ENCODE data around the gene DHTKD1. TPM values are rescaled to one million over a fixed set of nuclear protein-coding genes. Genes with fewer than 3 reads are reported as not detected.
"Not testable (repeated sequence)": the region's sequence is repeated elsewhere in the genome, so short reads cannot be mapped to it uniquely, and the experiment has no call there.

The DHTKD1 gene
- total RNA-seq, 1 donor from 2014 or later = 18.4 TPM

DNA sequence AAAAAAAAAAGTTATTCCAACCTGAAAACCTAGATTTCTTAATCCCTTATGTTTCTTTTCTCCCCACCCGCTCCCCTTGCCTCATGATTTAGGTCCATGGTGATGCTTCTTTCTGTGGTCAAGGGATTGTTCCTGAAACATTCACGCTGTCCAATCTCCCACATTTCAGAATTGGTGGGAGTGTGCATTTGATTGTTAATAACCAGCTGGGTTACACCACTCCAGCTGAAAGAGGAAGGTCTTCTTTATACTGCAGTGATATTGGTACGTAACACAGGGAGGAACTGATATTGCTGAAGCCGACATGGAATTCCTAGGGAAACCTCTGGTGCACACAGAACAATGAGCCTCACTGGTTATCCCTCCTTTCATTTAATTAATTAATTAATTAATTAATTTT, 22.7 kb downstream of the DHTKD1 start:
- TF ChIP-seq, protein P1, sequence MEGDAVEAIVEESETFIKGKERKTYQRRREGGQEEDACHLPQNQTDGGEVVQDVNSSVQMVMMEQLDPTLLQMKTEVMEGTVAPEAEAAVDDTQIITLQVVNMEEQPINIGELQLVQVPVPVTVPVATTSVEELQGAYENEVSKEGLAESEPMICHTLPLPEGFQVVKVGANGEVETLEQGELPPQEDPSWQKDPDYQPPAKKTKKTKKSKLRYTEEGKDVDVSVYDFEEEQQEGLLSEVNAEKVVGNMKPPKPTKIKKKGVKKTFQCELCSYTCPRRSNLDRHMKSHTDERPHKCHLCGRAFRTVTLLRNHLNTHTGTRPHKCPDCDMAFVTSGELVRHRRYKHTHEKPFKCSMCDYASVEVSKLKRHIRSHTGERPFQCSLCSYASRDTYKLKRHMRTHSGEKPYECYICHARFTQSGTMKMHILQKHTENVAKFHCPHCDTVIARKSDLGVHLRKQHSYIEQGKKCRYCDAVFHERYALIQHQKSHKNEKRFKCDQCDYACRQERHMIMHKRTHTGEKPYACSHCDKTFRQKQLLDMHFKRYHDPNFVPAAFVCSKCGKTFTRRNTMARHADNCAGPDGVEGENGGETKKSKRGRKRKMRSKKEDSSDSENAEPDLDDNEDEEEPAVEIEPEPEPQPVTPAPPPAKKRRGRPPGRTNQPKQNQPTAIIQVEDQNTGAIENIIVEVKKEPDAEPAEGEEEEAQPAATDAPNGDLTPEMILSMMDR (IDR thresholded peaks at IDR 0.05; ENCODE audit: insufficient read depth, low read length, severe bottlenecking) = no peak
- FAIRE-seq = no peak

GRCh38 chr10:12097361-12097760, 28.6 kb downstream of the DHTKD1 start:
- not testable (repeated sequence) for DNase-seq (ENCODE audit: low read depth); H3K36me3 ChIP-seq (ENCODE audit: control insufficient read depth, insufficient read depth, low read length); FAIRE-seq; H3K27me3 ChIP-seq (ENCODE audit: control insufficient read depth, insufficient read depth, low read length); H3K4me3 ChIP-seq (ENCODE audit: low read depth, low read length)

More for the DNA sequence above, 22.7 kb downstream of the DHTKD1 start:
- Histone ChIP-seq H3K27me3 (ENCODE audit: control insufficient read depth, insufficient read depth, low read length) (no peaks in the 10 kb centered on the region), H3K36me3 (ENCODE audit: control insufficient read depth, insufficient read depth, low read length) (peaks cover 2% of the 10 kb centered on the region), H3K4me3 (ENCODE audit: low read depth, low read length) (no peak overlapping the region)
- DNase-seq (ENCODE audit: low read depth) = no peak

GRCh38 chr10:12097791-12098190, 29.0 kb downstream of the DHTKD1 start:
- FAIRE-seq (no peak), DNase-seq (ENCODE audit: low read depth) (peak; percentile 33)
- TF ChIP-seq, protein P1 (IDR thresholded peaks at IDR 0.05; ENCODE audit: insufficient read depth, low read length, severe bottlenecking) = no peak
- H3K4me3 ChIP-seq (ENCODE audit: low read depth, low read length) = no peak overlapping the region
- H3K27me3 ChIP-seq (ENCODE audit: control insufficient read depth, insufficient read depth, low read length) = no peaks in the 10 kb centered on the region
- peaks cover 3% of the 10 kb centered on the region for H3K36me3 ChIP-seq (ENCODE audit: control insufficient read depth, insufficient read depth, low read length)

DNA sequence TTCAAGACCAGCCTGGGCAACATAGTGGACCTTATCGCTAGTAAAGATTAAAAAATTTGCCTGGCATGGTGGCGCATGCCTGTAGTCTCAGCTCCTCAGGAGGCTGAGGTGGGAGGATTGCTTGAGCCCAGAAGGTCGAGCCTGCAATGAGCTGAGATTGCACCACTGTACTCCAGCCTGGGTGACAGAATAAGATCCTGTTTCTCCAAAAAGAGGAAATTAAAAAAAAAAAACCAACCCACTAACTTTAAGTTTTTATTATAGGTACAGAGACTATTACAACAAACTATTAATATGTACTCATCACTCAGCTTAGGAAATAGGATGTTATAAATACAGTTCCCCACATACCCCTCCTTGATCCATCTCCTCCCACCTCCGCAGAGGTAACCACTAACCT, 30.2 kb downstream of the DHTKD1 start:
- H3K36me3 ChIP-seq (ENCODE audit: control insufficient read depth, insufficient read depth, low read length) = peaks cover 3% of the 10 kb centered on the region
- FAIRE-seq = no peak

DNA sequence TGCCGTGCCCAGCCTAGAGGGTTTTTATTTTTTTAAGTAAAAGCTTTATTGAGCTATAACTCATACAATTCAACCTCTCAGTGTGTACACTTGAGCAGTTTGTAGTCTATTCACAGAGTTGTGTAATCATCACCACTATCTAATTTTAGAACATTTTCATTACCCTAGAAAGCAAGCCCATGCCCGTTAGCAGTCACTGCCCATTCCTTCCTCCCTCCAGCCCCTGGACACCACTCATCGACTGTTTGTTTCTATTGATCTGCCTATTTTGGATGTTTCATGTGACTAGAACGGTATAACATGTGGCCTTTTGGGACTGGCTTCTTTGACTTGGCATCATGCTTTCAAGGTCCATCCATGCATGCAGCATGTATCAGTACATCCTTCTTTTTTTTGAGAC, 35.0 kb downstream of the DHTKD1 start:
- DNase-seq (ENCODE audit: low read depth) = no peak
- peaks cover 1% of the 10 kb centered on the region for H3K36me3 ChIP-seq (ENCODE audit: control insufficient read depth, insufficient read depth, low read length)
- TF ChIP-seq, protein P1 (IDR thresholded peaks at IDR 0.05; ENCODE audit: insufficient read depth, low read length, severe bottlenecking) = no peak
- FAIRE-seq = no peak
- H3K4me3 ChIP-seq (ENCODE audit: low read depth, low read length) = no peak overlapping the region
- H3K27me3 ChIP-seq (ENCODE audit: control insufficient read depth, insufficient read depth, low read length) = no peaks in the 10 kb centered on the region

More for the DNA sequence above, 30.2 kb downstream of the DHTKD1 start:
- TF ChIP-seq, protein P1 (IDR thresholded peaks at IDR 0.05; ENCODE audit: insufficient read depth, low read length, severe bottlenecking) = no peak
- H3K4me3 ChIP-seq (ENCODE audit: low read depth, low read length) = no peak overlapping the region
- DNase-seq (ENCODE audit: low read depth) = no peak
- no peaks in the 10 kb centered on the region for H3K27me3 ChIP-seq (ENCODE audit: control insufficient read depth, insufficient read depth, low read length)

DNA sequence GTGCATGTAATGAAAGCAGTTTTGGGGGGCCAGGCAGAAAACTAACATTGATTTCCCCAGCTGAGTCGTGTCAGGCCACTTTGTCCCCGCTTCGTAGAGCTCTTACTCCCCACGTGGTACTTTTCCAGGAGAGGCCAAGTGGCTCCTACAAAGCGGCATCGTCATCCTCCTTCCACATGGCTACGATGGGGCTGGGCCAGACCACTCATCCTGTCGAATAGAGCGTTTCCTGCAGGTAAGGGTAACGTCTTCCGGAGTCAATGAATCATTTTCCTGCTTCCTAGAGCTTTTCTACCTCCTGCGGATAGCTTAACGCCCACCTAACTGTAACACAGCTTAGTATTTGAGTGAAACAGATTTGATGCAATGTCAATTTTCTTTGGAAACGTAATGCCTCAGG, 39.0 kb downstream of the DHTKD1 start:
- Histone ChIP-seq H3K27me3 (ENCODE audit: control insufficient read depth, insufficient read depth, low read length) (no peaks in the 10 kb centered on the region), H3K36me3 (ENCODE audit: control insufficient read depth, insufficient read depth, low read length) (no peaks in the 10 kb centered on the region), H3K4me3 (ENCODE audit: low read depth, low read length) (no peak overlapping the region)
- TF ChIP-seq, protein P1 (IDR thresholded peaks at IDR 0.05; ENCODE audit: insufficient read depth, low read length, severe bottlenecking) = no peak
- FAIRE-seq = no peak
- DNase-seq (ENCODE audit: low read depth) = no peak
